RWPE2 (cell line): ENCODE measurements around the gene E2F6.

Source experiments
- ATAC-seq: fragments of 200-7000 bp; cut with Tn5 transposase; 3 replicates; pipeline ENCODE4 v1.9.1; 2021; ENCODE audit warnings: low read depth
- DNase-seq: peaks from one replicate; pipeline ENCODE4 v3.0.0-alpha.2; 2020; ENCODE audit warnings: low spot score
- H3K27ac ChIP-seq: fragments of 450-650 bp; 2 replicates; pipeline ENCODE4 v1.5.1; 2017; ENCODE audit warnings: mild to moderate bottlenecking; ENCODE audit not compliant: poor library complexity, severe bottlenecking
- H3K27me3 ChIP-seq: fragments of 250-450 bp; sonication (Bioruptor Pico); 2 replicates; pipeline ENCODE4 v1.5.1; 2021; ENCODE audit warnings: mild to moderate bottlenecking, moderate library complexity; ENCODE audit not compliant: insufficient read depth, poor library complexity, severe bottlenecking
- H3K36me3 ChIP-seq: fragments of 250-450 bp; sonication (Bioruptor Pico); 2 replicates; pipeline ENCODE4 v1.5.1; 2020; ENCODE audit warnings: low read depth, mild to moderate bottlenecking, moderate library complexity
- H3K4me1 ChIP-seq: fragments of 250-450 bp; sonication (Bioruptor Pico); 2 replicates; pipeline ENCODE4 v1.5.1; 2021; ENCODE audit warnings: mild to moderate bottlenecking, moderate library complexity; ENCODE audit not compliant: insufficient read depth, poor library complexity, severe bottlenecking
- H3K4me3 ChIP-seq: fragments of 250-450 bp; sonication (Bioruptor Pico); 2 replicates; pipeline ENCODE4 v1.5.1; 2021; ENCODE audit warnings: mild to moderate bottlenecking, moderate library complexity; ENCODE audit not compliant: severe bottlenecking
- H3K9me3 ChIP-seq: fragments of 250-450 bp; sonication (Bioruptor Pico); 2 replicates; pipeline ENCODE4 v1.5.1; 2021; ENCODE audit warnings: mild to moderate bottlenecking, moderate library complexity; ENCODE audit not compliant: severe bottlenecking
- CTCF ChIP-seq: fragments of 450-650 bp; IDR thresholded peaks from one replicate; pipeline ENCODE4 v1.5.1; 2017; ENCODE audit warnings: mild to moderate bottlenecking, moderate library complexity; ENCODE audit not compliant: poor library complexity, severe bottlenecking

Gene E2F6

GRCh38 chr2:11506611-11506969 is 40.6 kb upstream of the E2F6 start:
- H3K4me1 ChIP-seq = peaks cover 9% of the 10 kb centered on the region

GRCh38 chr2:11505652-11506610 is 40.0 kb upstream of the E2F6 start:
- Histone ChIP-seq H3K4me1 (peaks cover 9% of the 10 kb centered on the region), H3K27me3 (no peaks in the 10 kb centered on the region), H3K4me3 (no peak overlapping the region), H3K27ac (no peak overlapping the region), H3K36me3 (no peaks in the 10 kb centered on the region), H3K9me3 (no peaks in the 10 kb centered on the region)
- TF ChIP-seq CTCF = no peak
- DNase-seq = no peak
- ATAC-seq = peak; percentile 95

More at GRCh38 chr2:11506611-11506969, 40.6 kb upstream of the E2F6 start:
- no peaks in the 10 kb centered on the region for H3K27me3 ChIP-seq
- no peaks in the 10 kb centered on the region for H3K36me3 ChIP-seq
- no peak overlapping the region for H3K4me3 ChIP-seq
- H3K9me3 ChIP-seq = no peaks in the 10 kb centered on the region
- no peak for TF ChIP-seq CTCF
- DNase-seq (no peak), ATAC-seq (no peak)
- H3K27ac ChIP-seq = no peak overlapping the region

GRCh38 chr2:11503354-11503927 is 37.5 kb upstream of the E2F6 start:
- no peaks in the 10 kb centered on the region for H3K36me3 ChIP-seq
- H3K4me1 ChIP-seq = peaks cover 9% of the 10 kb centered on the region
- H3K27ac ChIP-seq = no peak overlapping the region
- DNase-seq (no peak), ATAC-seq (no peak)
- H3K27me3 ChIP-seq = no peaks in the 10 kb centered on the region
- no peaks in the 10 kb centered on the region for H3K9me3 ChIP-seq
- no peak overlapping the region for H3K4me3 ChIP-seq
- TF ChIP-seq CTCF = no peak

GRCh38 chr2:11502740-11503292 is 36.9 kb upstream of the E2F6 start:
- DNase-seq (no peak), ATAC-seq (no peak)
- Histone ChIP-seq H3K4me3 (no peak overlapping the region), H3K4me1 (peaks cover 9% of the 10 kb centered on the region), H3K27ac (no peak overlapping the region), H3K27me3 (no peaks in the 10 kb centered on the region), H3K36me3 (no peaks in the 10 kb centered on the region), H3K9me3 (no peaks in the 10 kb centered on the region)
- TF ChIP-seq CTCF = no peak
